DMS114 treated with DMSO at 0.1 percent for 48 hours (cell line): Measurements from ENCODE around the gene DLG2.
"Not testable (repeated sequence)": the region's sequence is repeated elsewhere in the genome, so short reads cannot be mapped to it uniquely, and the experiment has no call there.

Source experiments
- DNase-seq: peaks from one replicate; lab custom pipeline; 2025; ENCODE audit not compliant: unreplicated experiment; lab: John Stamatoyannopoulos, UW

DLG2 gene

DNA sequence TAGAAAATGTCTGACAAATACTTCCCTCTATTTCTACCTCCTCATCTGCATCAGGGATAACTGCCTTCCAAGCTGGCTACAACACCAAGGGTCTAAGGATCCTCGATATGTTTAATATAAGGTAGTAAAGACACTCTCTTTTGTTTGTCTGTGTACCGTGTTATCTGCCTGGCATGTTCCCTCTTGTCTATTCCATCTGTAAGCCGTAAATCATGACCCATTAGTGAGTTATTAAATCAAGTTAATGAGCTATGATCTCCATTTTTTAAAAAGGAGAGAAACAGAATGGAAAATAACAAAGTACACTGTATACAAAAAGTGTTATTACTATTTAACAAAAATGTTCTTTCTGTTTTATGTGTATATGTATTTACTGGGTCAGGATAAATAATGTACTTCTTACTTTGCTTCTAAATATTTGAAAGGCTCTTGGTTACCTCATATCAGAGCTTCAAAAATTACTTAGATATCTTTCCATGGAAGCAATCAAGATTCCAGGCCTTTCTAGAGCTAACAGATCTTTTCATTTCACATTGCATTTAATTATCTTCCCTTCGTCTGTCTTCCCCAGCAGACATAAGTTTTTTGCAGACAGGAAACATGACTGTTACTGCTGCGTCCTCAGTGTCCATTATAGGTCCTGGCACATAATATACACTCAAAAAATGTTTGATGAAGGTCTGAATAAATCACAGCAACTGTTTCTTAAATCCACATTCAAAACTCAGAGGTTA lies 1998.4 kb downstream of the DLG2 start:
- no peak for DNase-seq

GRCh38 chr11:83625336-83625735 lies 2001.8 kb downstream of the DLG2 start:
- DNase-seq: no peak

DNA sequence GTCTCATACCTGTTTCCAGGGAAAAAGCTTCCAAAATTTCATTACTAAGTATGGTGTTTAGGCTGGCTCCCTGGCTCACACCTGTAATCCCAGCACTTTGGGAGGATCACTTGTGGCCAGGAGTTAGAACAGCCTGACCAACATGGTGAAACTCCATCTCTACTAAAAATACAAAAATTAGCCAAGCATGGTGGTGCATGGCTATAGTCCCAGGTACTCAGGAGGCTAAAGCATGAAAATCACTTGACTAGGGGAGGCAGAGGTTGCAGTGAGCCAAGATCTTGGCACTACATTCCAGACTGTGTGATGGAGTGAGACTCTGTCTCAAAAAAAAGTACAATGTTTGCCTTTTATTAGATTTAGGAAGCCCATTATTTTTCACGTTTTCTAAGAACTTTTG lies 2009.5 kb downstream of the DLG2 start:
- DNase-seq: no peak

DNA sequence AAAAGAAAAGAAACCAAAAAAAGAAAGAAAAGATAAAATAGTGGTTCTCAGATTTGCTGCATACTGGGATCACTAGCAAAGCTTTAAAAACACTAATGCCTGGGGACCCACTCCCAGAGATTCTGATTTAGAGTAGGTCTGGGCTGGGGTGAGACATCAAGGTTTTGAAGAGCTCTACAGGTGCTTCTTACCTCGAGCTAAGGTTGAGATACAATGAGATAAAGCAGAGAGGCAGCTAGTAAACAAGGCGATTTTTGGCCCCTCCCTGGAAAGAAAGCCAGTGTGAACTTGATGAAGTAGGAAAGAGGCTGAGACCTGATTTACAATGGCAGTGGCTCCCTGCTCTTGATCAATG lies 2013.4 kb downstream of the DLG2 start:
- no peak for DNase-seq

GRCh38 chr11:83612891-83613766 lies 2014.0 kb downstream of the DLG2 start:
- no peak for DNase-seq

DNA sequence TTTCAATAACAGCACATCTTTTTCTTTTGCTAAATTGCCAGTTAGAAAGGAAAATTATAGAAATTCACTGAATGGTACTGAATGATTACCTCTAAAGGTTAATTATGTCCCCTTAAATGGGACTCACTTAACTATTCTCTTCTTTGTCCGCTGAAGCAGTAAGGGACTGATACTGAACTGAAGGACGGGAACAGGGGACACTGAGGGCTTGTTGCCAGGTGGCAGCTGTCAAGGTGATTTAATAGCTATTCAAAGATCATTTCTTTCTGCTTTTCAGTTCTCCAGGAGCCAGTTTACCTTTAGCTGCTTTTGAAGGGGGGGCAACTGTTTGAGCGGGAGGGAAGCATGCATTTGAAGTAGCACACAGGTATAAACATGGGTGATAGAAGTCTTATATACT lies 2015.5 kb downstream of the DLG2 start:
- DNase-seq: no peak

DNA sequence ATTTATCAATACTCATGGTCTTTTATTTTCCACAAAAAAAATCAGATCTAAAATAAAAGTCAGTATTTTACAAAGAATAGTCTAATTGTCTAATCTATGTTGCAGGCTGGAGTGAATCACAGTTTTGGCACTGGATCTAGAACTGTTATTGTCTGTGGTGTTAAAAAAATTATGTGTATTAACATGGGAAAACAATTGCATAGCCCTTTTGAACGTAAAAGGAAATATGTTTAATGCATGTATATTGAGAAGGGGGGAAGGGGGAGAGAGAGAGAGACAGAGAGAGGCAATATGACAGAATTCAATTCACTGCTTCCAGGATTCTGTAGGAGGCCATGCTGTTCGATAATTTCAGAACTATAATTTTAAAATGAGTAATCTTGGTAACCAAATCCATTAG lies 2016.1 kb downstream of the DLG2 start:
- no peak for DNase-seq

DNA sequence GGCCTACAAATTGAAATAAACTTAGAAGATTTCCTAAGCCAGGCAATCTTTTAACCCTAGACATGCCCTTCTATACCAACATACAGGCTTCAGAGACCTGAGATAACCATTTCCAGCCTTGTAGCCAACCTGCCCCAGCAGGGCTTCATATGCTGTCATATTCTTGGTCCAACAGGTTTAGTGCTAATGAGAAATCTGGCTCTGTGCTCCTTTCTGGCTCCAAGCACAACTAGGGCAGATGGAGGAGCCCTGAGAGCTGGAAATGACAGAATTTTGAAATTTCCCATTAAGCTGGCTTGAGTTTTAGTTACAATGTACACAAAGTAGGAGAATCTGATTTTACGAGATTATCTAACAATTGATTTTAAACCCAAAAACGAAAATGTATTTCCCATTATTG lies 2018.0 kb downstream of the DLG2 start:
- DNase-seq: no peak

DNA sequence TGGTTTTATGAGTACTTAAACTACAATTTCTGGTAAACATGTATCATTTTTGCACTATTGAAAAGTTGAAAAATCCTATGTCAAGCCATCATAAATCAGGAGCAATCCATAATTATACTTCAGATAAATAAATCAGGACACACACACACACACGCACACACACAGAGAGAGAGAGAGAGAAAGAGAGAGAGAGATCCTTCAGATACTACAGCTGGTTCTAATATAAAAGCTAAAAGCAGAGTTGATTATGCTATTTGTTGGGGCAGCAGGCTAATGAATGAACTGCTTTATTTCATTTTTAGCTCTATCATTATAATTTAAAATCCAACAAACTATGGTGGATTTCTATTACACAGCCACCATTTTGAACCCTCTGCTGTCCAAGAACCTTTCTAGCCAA lies 2018.6 kb downstream of the DLG2 start:
- DNase-seq: no peak

GRCh38 chr11:83601914-83602527 lies 2025.1 kb downstream of the DLG2 start:
- no peak for DNase-seq

- DNase-seq: no peak
These were observed 2025.8 kb downstream of the DLG2 start for GRCh38 chr11:83601201-83601913.

GRCh38 chr11:83600661-83601060 lies 2026.5 kb downstream of the DLG2 start:
- DNase-seq: no peak

- no peak for DNase-seq
These were observed 2028.1 kb downstream of the DLG2 start for GRCh38 chr11:83599066-83599465.

GRCh38 chr11:83587797-83588196 lies 2039.3 kb downstream of the DLG2 start:
- not testable (repeated sequence) for DNase-seq

DNA sequence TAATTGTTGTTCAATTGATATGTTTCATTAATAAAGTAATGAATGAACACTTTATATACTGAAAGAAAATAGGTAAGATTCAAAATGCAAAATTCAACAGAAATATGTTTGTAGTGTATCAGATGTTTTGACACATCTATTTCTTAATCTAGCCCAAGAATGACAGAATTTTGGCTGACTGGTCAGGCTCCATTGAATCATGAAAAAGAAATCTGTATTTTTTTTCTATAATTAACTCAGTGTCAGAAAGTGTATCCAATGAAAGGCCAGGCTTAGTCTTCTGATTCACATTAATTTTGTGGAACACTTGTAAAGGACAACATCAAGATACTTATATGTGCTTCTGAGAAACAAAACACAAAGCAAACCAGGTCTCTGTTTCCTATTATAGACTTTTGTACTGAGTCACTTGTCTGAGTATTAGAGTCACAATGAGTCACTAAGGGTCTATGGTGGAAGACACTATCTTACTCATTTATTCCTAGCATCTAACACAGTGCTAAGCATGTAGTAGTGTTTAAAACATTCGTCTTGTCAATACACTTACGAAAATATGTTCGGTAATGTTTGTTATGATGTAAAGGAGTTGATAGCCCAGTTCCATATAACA lies 2043.3 kb downstream of the DLG2 start:
- no peak for DNase-seq

DNA sequence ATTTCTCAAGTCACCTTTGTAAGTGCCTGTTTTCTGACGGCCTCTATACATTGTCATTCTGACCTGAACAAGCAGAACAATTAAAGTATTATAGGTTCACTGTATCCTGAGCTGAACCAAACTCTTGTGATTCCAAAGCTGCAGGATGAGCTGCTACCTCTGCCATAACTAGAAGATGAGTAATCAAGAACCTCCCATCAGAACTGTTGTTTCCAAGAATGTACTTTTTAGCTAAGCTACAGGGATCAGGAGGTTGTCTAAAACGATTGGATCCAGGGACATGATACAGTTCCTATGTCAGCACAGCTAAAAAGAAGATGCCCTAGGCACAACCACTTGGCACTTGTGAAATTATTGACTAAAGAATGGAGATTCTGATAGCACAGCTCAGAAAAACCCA lies 2052.6 kb downstream of the DLG2 start:
- no peak for DNase-seq

GRCh38 chr11:83572581-83573496 lies 2054.3 kb downstream of the DLG2 start:
- DNase-seq: no peak

DNA sequence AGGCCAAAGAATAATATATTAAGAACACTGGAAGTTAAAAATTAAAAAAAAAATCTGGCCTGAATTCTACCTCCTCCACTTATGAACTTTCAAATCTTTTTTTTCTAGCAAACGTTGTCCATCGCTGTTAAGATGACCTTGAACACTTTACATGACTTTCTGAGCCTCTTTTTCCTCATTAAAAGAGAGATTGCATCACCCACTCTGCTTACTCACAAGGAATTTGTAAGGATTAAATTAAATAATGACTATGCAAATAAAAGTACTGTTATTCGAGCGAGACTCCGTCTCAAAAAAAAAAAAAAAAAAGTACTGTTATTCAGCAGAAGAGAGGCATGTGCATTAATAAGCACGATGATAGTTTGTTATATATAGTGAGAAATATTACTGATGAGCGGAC lies 2055.8 kb downstream of the DLG2 start:
- DNase-seq: no peak

- DNase-seq: no peak
These were observed 2057.9 kb downstream of the DLG2 start for GRCh38 chr11:83569134-83569805.
